Breast epithelium (tissue), 3 donors: ENCODE data around the gene CDC42SE2.
"Not testable (repeated sequence)": the region's sequence is repeated elsewhere in the genome, so short reads cannot be mapped to it uniquely, and the experiment has no call there.

Experiments used
- CTCF ChIP-seq, 3 donors: fragments of 450-650 bp; IDR thresholded peaks; one replicate each; pipeline ENCODE4 v1.5.1; 2016 to 2017; ENCODE audit warnings: antibody characterized with exemption in 3 of 3, mild to moderate bottlenecking in 3 of 3, moderate library complexity in 3 of 3
- POLR2A ChIP-seq: fragments of 450-650 bp; IDR thresholded peaks from one replicate; pipeline ENCODE4 v1.6.1; 2016; ENCODE audit warnings: antibody characterized with exemption, mild to moderate bottlenecking, moderate library complexity

GRCh38 chr5:131344288-131344687 lies 80.4 kb downstream of the CDC42SE2 start:
- not testable (repeated sequence) for TF ChIP-seq POLR2A; CTCF (IDR thresholded peaks at IDR 0.05)
